Ramos (cell line): ENCODE data around the gene SLC25A13.

Experiments
- in situ Hi-C: fragments of 300-500 bp; cut with MboI; formaldehyde crosslinking; loops from one replicate; pipeline ENCODE4 v1.14.3; 2022; ENCODE audit warnings: low sequenced_read_pairs; ENCODE audit not compliant: unreplicated experiment

The SLC25A13 gene

DNA sequence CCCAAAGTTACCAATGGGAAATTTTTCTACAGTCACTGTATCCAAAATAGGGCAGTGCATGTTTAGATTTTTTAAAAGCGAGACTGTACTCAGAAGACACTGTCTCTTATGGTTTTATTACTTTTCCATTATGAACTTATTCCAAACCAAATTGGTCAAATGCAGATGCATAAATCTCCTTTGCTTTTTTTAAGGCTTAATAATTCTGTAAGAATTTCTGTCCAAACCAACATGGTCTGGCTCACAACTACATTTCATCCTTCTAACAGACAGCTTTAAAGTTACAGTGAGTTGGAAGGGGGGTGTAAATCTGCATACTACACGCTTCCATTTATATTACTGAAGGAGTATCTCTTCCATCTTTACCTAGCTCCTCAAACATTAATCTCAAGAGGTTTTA is 199.2 kb downstream of the SLC25A13 start:
- in situ Hi-C loops, result no loop called here

DNA sequence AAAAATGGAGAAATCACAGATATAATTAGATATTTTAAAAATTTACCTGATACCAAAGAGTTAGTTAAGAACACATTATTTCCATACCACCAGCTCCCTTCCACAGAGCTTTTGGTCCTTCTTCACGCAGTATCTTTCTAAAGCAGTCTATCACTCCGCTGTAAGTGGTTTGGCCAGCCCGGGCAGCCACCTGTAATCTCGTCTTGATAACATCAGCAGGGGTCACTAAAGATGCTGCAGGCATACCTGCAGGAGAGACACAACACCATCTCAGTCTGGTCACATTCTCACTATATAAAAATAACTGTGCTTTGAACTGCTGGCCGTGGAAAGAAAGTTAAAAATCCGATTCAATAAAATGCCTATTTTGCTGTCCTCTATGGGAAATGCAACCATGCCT is 200.1 kb downstream of the SLC25A13 start:
- in situ Hi-C loops, result no loop called here

DNA sequence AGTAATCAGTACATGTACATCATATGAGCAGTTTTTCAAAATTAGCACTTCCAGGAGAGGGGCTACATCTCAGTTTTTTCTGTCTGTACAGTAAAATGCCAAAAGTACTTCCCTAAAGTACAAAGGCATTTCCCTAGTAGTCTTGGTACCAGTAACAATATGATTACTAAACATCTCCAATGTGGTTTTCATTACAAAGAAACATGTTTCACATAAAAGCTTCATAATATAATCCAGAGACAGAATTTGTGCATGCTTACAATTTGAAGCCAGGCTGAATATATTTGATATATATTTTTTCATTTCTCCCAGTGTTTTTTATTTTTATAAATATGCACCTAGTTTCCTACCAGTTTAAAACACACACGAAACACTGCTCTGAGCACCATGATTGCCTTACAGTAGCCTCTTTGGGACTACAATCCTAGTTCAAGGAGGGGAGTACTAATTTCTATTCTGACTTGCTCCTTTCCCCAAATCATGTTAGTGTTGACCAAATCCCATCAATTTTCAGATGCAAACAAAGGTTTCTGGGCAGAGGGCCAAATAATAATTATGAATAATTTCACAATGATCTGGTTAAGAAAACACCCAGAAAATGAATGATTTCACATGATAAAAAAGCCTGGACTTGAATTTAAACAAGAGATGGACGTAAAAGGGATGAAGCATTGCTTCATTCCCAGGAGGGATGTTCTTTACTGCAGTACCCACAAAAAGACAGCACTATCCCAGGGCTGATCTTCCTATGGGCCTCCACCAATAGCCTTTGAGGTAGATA is 201.3 kb downstream of the SLC25A13 start:
- in situ Hi-C loops, result no loop called here

DNA sequence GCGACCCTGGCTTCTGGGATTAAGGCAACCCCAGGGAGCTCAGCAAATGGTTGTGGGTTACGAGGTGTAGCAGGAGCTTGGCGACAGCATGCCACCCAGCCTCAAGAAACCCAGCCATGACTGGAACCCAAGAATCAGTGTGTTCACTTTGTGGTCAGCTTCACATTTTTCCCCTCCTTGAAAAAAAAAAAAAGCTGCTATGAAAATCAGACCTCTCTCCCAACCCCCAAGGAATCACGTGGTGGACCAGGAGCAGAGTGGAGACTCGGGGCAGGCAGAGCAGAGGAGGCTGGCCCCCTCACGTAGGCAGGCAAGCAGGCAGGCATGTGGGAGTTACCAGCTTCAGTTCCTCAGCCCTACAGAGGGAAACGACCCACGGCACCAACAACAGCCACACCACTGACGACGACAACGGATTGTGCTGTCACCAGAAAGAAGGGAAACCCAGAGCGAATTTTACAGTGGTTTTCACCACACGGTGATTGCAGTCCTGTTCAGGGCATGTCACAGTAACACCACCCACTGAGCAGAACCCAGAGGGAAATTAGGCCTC is 203.4 kb downstream of the SLC25A13 start:
- in situ Hi-C loops, result no loop called here

DNA sequence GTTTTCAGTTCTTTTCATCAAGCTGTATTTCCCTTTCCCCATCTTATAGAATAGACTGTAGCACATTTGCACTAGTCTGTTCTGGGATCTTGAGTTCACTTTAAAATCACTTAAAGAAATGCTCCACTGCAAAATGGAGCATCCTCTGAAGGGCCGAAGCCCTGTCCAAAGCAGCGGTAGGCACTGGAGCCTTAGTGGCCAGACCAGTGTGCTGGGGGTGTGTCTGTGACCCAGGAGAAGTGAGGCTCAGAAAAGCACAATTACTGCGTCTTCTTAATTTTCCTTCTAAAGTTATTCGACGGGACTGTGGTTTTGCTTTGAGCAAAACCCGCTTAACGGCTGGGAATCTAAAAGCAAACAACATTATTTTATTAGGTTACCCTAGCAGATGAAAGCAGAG is 205.7 kb downstream of the SLC25A13 start:
- in situ Hi-C loops, result no loop called here

DNA sequence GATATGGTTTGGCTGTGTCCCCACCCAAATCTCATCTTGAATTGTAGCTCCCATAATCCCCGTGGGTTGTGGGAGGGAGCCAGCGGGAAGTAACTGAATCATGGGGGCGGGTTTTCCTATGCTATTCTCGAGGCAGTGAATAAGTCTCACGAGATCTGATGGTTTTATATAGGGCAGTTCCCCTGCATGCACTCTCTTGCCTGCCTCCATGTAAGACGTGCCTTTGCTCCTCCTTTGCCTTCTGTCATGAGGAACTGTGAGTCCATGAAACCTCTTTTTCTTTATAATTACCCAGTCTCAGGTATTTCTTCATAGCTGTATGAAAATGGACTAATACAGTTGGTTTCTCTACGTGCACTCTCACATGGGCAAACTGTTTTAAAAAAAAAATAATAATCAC is 207.7 kb downstream of the SLC25A13 start:
- in situ Hi-C loops, result no loop called here

DNA sequence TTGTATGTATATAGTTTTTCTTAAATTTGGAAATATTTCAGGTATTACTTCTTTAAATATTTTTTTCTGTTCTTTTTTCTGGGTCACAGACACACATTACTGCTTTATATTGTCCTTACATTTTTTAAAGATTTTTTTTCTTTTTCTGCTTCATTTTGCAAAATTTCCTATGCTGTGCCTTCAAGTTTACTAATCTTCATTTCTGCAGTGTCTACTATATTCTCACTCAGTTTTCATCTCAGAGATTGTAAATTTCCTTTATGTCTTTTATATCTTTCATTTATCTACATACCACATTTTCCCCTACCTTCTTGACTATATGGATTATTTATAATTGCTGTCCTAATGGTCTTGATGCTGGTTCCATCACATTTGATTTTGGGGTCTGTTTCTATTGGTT is 210.5 kb downstream of the SLC25A13 start:
- in situ Hi-C loops, result no loop called here

DNA sequence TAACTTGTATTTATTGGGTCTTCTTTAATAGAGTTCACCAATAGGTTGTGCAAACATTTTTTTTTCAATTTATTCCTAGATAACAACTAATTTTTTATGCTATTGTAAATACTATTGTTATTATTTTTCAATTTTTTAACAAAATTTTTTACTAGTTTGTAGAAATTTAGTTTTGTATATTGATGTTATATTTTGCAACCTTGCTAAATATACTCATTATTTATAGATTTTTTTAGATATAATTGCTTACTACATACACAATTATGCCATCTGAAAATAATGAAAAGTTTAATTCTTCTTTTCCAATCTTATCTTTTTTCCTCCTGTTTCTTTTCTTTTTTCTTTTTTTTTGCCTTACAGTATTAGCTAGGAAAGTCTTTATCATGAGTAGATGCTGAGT is 216.9 kb downstream of the SLC25A13 start:
- in situ Hi-C loops, result no loop called here

DNA sequence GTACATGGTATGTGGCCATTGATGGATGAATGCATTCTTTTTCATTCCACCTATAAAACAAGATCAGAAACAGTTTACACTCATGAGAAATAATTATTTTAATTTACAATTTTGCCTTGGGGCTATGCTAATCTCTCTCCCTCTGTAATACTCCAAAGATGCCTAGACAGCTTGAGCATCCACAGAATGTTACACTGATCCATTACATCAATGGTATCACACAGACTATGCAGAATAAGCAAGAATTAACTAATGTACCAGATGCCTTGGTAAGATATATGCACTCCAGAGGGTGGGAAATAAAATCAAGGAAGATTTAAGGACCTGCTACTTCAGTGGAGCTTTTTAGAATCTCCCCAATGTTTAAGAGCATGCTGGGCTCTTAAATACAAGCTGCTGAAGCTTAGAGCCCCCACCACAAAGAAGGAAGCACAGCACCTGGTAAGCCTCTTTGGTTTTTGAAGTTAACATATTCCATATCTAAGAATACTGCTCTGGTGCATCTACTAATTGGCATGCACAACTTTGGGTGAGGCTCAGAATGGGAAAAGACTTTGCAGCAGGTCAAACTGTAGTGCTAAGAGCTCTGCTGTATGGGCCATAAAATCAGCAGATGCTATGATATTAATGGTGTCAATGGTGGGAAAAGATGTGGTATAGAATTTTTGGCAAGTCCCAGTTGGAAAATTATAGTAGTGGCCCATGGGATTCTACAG is 219.6 kb downstream of the SLC25A13 start:
- in situ Hi-C loops, result no loop called here

DNA sequence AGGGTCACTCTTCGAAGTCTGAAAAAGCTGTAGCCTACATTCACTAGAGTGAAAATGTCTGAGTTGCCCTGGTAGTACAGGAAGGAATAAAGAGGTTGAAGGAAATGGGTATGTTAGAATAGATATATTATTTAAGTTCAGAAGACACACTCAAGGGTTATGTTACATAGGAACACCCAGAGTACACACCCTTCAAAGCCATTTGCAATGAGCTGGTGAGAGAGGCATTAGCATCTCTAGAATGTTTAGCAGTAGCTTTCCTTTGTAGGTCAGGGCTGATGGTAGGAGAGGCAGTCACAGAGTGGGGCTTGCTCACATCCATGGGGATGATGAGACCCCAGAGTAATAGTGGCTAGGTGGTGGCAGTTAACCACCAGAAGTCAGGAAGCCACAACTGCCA is 221.2 kb downstream of the SLC25A13 start:
- in situ Hi-C loops, result no loop called here

DNA sequence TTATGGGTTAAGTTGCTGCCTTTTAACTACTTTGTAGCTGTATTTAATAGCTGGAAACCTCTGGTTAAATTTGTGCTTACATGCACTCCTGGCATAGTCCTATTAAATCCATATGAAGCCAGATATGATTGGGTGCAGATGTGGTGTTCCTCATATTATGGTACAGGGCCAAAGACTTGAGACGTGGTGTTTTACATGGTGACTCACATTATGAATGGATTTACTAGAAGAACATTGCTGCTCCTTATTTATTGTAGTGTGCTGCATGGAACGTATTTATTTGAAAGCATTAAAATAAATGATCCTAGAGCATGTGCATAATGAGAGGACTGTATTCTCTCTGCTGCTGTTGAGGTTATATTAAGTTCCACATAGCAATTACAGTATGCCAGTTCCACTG is 224.1 kb downstream of the SLC25A13 start:
- in situ Hi-C loops, result no loop called here

DNA sequence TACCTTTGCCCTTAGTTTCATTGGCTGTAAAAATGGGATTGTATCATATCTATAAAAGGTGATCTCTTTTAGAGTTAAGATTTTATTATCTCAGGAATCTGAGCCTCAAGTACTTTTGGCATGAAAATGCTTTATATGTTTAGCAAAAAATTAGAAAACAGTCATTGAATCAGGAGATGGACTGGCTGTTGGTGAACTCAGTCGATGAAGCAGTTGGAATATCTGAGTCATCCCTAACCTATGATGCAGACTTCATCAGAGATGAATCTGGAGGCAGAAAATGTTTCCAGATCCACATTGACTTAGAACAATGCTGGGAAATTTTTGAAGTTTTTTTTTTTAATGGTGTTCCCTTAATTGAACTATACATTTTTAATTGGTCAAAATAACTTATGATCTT is 228.5 kb downstream of the SLC25A13 start:
- in situ Hi-C loops, result no loop called here

DNA sequence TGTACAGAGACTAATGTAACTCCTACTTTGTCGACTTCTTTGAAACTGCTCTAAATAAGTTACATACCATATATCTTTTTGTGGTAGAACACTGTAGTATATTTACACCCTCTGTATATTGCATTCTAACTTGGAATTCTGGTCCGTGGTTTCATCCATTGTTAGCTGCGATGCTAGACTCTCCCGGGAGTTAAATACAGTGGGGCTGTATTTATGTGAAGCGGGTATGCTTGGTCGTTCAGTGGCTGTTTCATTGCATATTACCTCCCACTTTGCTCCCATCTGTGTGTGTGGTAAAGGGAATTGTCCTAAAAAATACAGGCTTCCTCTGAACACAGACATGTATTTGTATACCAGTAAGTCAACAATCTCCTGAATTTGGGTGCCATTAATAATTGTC is 231.1 kb downstream of the SLC25A13 start:
- in situ Hi-C loops, result no loop called here

DNA sequence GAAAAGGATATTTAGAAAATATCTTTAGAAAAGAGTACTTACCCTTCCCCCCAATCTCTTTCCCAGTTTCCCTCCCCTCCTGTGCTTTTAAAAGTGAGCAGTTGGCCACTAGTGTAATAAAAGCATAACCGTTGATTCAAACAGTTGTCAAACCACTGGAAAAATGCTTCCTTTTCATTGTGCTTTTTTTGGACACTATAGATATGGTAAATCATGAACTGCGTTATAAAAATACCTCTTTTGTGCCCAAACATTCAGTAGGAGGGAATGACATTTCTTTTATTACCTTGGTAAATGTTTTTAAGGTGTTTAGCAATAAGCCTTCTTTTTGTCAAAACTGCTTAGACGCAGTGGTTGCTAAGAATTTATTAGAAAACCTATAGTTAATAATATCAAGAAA is 232.4 kb downstream of the SLC25A13 start:
- in situ Hi-C loops, result no loop called here

DNA sequence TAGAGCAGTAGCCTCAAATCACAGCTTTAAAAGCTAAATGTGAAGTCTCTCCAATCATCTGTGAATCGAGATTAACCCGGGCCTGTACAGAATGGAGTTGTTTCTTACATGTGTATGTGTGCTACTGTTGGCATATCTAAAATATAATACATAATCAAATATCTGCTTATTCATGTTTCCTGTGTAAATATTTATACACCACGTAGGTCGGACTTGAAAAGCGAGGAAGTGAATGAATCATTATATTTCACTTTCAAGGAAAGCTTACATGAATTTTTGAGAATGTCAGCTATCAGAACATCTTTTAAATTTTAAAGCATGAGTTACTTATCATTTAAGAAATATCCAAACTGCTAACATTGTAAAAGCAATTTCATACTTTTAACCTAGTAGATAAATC is 233.3 kb downstream of the SLC25A13 start:
- in situ Hi-C loops, result no loop called here

DNA sequence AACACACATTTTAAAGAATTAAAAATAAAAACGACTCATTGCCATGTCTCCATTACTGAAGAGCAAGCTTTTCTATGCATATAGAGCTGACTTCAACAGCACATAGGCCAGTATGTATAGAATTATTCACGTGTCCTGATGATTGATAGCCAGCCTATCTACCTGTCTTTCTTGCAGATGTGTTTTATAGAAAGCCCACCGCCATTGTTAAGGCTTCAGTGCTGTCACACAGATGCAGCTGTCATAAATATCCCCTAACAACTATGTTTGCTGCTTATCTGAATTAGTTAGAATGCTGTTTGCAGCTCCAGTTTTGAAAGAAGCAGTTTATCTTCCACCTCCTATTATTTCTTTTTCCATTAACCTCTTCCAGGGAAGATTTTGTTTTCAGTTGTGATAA is 235.9 kb downstream of the SLC25A13 start:
- in situ Hi-C loops, result no loop called here

DNA sequence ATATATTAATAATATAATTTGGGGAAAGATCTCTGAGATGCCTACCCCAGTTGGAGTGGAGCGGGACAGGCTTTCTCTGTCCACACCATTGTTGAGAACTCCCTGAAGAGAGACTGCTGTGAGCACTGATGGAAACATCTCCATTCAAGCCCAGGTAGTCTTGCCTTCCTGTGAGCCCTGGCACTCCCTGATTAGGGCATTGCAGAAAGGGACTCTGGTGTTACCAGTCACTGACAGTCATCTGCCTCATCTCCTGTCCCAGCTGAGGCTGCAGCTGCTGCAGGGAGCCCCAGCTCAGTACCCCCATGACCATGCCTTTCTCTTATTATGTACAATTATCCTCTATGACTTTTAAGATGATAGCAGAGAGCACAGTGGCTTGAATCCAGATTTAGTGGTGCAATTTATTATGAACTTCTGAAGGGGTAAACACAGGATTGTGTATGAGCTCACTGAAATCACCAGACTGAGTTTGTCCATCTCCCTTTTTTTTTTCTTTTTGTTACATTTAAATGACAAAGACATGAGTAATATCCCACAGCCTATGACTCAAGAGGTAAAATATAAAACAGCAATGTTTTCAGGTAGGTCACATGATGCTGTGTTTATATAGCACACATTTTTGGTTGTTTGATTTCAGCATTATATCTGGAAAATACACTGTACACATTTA is 236.9 kb downstream of the SLC25A13 start:
- in situ Hi-C loops, result no loop called here

DNA sequence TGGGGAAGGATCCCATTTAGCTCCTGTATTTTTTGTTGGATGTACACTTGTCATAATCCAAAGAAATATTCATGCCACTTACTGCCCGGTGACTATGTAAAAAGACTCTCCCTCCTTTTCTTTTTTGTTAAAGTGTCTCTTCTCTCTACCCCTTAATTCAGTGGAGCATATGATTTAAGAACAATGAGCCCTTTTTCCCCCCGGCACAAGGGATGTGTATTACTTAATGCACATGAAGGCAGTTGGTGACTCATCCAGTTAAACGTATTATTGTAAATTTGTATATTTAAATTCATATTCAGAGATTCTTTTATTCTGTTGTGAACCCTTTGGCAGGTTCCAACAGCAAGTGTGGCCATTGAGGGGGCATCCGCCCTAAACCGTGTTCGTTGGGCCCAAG is 241.9 kb downstream of the SLC25A13 start:
- in situ Hi-C loops, result no loop called here

DNA sequence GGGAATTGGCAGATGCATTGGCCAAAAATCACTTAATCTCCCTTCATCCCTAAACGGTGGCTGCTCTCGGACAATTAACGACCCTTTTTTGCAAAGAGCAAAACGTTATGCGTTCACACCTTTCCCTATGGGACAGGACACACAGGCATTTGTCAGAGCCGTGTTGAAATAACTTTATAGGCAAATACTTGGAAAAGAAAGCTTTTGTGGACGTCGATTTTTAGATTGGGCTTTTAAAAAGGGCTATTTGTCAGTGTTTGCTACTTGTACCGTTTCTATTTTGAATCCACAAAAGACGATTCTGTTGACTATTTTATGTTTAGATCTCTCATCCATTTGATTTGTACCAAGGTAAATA is 245.6 kb downstream of the SLC25A13 start:
- in situ Hi-C loops, result loop anchor here (10.0 kb wide), 1 partner anchor 948 kb away; the partner anchor contains the start of gene DLX5

DNA sequence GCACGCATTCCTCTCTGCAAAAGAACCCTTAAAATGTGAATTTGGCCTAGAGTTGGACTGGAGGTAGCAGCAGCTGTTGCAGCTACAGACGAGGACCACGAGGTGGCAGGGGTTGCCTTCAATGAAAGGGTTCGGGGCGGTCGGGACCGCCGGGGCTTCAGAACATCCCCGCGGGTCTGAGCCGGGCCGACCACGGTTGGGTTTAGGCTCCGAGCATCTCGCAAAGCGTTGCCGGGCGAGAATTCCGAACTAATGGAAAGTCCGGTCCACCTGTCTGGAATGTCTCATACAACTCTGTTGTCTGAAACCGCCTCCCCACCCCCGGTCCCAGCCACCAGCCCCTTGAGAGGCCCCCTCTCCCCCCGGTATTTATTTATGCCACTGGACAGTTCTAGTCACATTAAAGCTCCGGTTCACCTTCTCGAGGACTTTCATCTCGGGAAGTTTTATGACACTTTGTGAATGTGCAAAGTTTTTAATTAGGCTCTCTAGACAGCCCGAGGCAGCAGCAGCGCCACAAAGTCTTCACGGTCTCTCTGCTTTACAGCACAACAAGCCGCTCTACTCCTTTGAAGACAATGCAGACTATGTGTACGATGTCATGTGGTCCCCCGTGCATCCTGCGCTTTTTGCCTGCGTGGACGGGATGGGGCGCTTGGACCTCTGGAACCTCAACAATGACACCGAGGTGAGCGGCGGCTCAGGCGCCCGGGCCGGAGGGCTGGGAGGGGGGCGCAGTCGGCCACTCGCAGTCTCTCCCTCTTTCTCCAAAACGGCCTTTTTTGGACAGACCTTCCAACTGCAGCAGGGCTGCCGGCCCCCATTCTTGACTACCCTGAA is 246.2 kb downstream of the SLC25A13 start:
- in situ Hi-C loops, result loop anchor here (10.0 kb wide), 1 partner anchor 949 kb away; the partner anchor contains the start of gene DLX5
